H1 (cell line): ENCODE measurements around the gene AAGAB. TPM values are rescaled to one million over a fixed set of nuclear protein-coding genes. Genes with fewer than 3 reads are reported as not detected.

Experiments used
- CTCF ChIA-PET: fragments of 300-600 bp; sonication (Branson Sonifier 250); formaldehyde crosslinking; loops from one replicate; lab custom pipeline; 2021; ENCODE audit not compliant: partially characterized antibody; lab: Charles Lee
- POLR2A ChIA-PET: fragments of 300-600 bp; sonication (Branson Sonifier 250); formaldehyde crosslinking; loops from one replicate; lab custom pipeline; 2021; ENCODE audit warnings: inconsistent platforms; ENCODE audit not compliant: partially characterized antibody; lab: Charles Lee
- DNase-seq, 2 experiments: peaks; one replicate each; pipeline versions ENCODE4 v3.0.0 to v3.0.0-alpha.2; 2010 to 2022; ENCODE audit warnings: low spot score in 2 of 2, low read depth in 1 of 2, mixed read lengths in 1 of 2
- FAIRE-seq: peaks from 2 replicates; lab custom pipeline; 2011; peaks lifted over from hg19 to GRCh38; lab: Jason Lieb, UNC
- H2AFZ ChIP-seq: 2 replicates; pipeline ENCODE4 v1.8.1; 2012; ENCODE audit warnings: low read length, inconsistent platforms
- H2AK5ac ChIP-seq: 2 replicates; pipeline ENCODE4 v1.6.1; 2013; ENCODE audit warnings: low read depth, low read length
- H2BK120ac ChIP-seq: replicated peaks from 2 replicates; pipeline ENCODE3; 2013; ENCODE audit warnings: low read depth, low read length, inconsistent platforms
- H2BK12ac ChIP-seq: 2 replicates; pipeline ENCODE4 v1.6.1; 2013; ENCODE audit warnings: low read depth, low read length
- H2BK15ac ChIP-seq: 2 replicates; pipeline ENCODE4 v1.6.1; 2013; ENCODE audit warnings: low read length
- H2BK20ac ChIP-seq: 2 replicates; pipeline ENCODE4 v1.6.1; 2013; ENCODE audit warnings: low read length
- H2BK5ac ChIP-seq: 2 replicates; pipeline ENCODE4 v1.6.1; 2013; ENCODE audit warnings: low read depth, low read length
- H3K14ac ChIP-seq: 2 replicates; pipeline ENCODE4 v1.6.1; 2013; ENCODE audit warnings: inconsistent platforms; ENCODE audit not compliant: insufficient read length
- H3K18ac ChIP-seq: 2 replicates; pipeline ENCODE4 v1.6.1; 2013; ENCODE audit warnings: low read length; ENCODE audit errors: extremely low read depth
- H3K23ac ChIP-seq: 2 replicates; pipeline ENCODE4 v1.6.1; 2013; ENCODE audit warnings: inconsistent platforms; ENCODE audit not compliant: insufficient read length
- H3K23me2 ChIP-seq: 2 replicates; pipeline ENCODE4 v1.6.1; 2013; ENCODE audit warnings: low read depth, low read length
- H3K27ac ChIP-seq: 2 replicates; pipeline ENCODE4 v1.6.1; 2011; ENCODE audit warnings: low read depth, low read length, inconsistent platforms
- H3K27me3 ChIP-seq, 4 experiments: replicated peaks in 1 of 4; 1 replicate in 1 of 4; 2 replicates in 3 of 4; pipeline versions ENCODE4 v1.6.1 to v1.8.1; 2011 to 2013; ENCODE audit warnings: low read length in 3 of 4, mild to moderate bottlenecking in 3 of 4, inconsistent platforms in 2 of 4, mixed read lengths in 2 of 4, moderate library complexity in 1 of 4; ENCODE audit not compliant: control insufficient read depth in 3 of 4, insufficient read depth in 3 of 4; ENCODE audit errors: extremely low read depth in 1 of 4
- H3K36me3 ChIP-seq, 4 experiments: 2 replicates each; pipeline versions ENCODE4 v1.6.1 to v1.8.1; 2011 to 2013; ENCODE audit warnings: mild to moderate bottlenecking in 4 of 4, low read length in 3 of 4, moderate library complexity in 2 of 4, control low read depth in 1 of 4, inconsistent platforms in 1 of 4; ENCODE audit not compliant: insufficient read depth in 4 of 4, control insufficient read depth in 2 of 4
- H3K4ac ChIP-seq: replicated peaks from 2 replicates; pipeline ENCODE3; 2013; ENCODE audit warnings: low read length, low read depth, mixed read lengths, inconsistent platforms; ENCODE audit not compliant: insufficient read length
- H3K4me1 ChIP-seq, 4 experiments: replicated peaks in 1 of 4; 1 replicate in 1 of 4; 2 replicates in 3 of 4; pipeline versions ENCODE4 v1.6.1 to v1.8.1; 2011 to 2013; ENCODE audit warnings: low read length in 3 of 4, inconsistent platforms in 2 of 4, mixed read lengths in 1 of 4; ENCODE audit not compliant: insufficient read depth in 4 of 4, control insufficient read depth in 3 of 4
- H3K4me2 ChIP-seq, 2 experiments: 2 replicates each; pipeline versions ENCODE4 v1.6.1 to v1.8.1; 2011 to 2013; ENCODE audit warnings: low read depth in 2 of 2, low read length in 2 of 2, control low read depth in 1 of 2, inconsistent platforms in 1 of 2, mild to moderate bottlenecking in 1 of 2; ENCODE audit not compliant: insufficient read depth in 1 of 2
- H3K4me3 ChIP-seq, 4 experiments: fragments of 200-600, 300-600 bp in 1 of 4; sonication (generic), shearing (Covaris generic), sonication (Bioruptor Twin) in 1 of 4; 2 replicates each; pipeline versions ENCODE4 v1.5.1 to v1.8.1; 2011 to 2016; ENCODE audit warnings: low read length in 4 of 4, low read depth in 3 of 4, control low read depth in 2 of 4, inconsistent platforms in 2 of 4, mild to moderate bottlenecking in 2 of 4, mixed read lengths in 1 of 4, moderate library complexity in 1 of 4; ENCODE audit not compliant: insufficient read depth in 2 of 4; ENCODE audit errors: extremely low read depth in 1 of 4
- H3K56ac ChIP-seq: replicated peaks from 2 replicates; pipeline ENCODE3; 2013; ENCODE audit warnings: low read depth, mild to moderate bottlenecking, mixed read lengths, low read length, inconsistent platforms; ENCODE audit not compliant: insufficient read length
- H3K79me1 ChIP-seq: 2 replicates; pipeline ENCODE4 v1.6.1; 2013; ENCODE audit warnings: low read depth, low read length, control low read depth
- H3K79me2 ChIP-seq, 2 experiments: 2 replicates each; pipeline versions ENCODE4 v1.6.1 to v1.8.1; 2012 to 2013; ENCODE audit warnings: low read length in 2 of 2, mild to moderate bottlenecking in 2 of 2, inconsistent platforms in 1 of 2; ENCODE audit not compliant: insufficient read depth in 2 of 2, control insufficient read depth in 1 of 2
- H3K9ac ChIP-seq, 4 experiments: replicated peaks in 1 of 4; 1 replicate in 1 of 4; 2 replicates in 3 of 4; pipeline versions ENCODE4 v1.6.1 to v1.8.1; 2011 to 2013; ENCODE audit warnings: low read depth in 3 of 4, low read length in 3 of 4, control low read depth in 2 of 4, mild to moderate bottlenecking in 2 of 4, moderate library complexity in 2 of 4, inconsistent platforms in 1 of 4; ENCODE audit errors: extremely low read depth in 1 of 4
- H3K9me3 ChIP-seq, 2 experiments: 2 replicates each; pipeline versions ENCODE4 v1.6.1 to v1.8.1; 2012 to 2013; ENCODE audit warnings: mild to moderate bottlenecking in 2 of 2, moderate library complexity in 2 of 2, control low read depth in 1 of 2, inconsistent platforms in 1 of 2, low read depth in 1 of 2, low read length in 1 of 2, mixed read lengths in 1 of 2; ENCODE audit not compliant: insufficient read depth in 2 of 2
- H4K20me1 ChIP-seq, 2 experiments: replicated peaks in 1 of 2; 2 replicates each; pipeline versions ENCODE3 to v1.8.1; 2011 to 2013; ENCODE audit warnings: inconsistent platforms in 2 of 2, low read length in 2 of 2, mild to moderate bottlenecking in 1 of 2; ENCODE audit not compliant: insufficient read depth in 2 of 2, control insufficient read depth in 1 of 2
- H4K5ac ChIP-seq: 2 replicates; pipeline ENCODE4 v1.6.1; 2013; ENCODE audit warnings: low read length, low read depth, mixed read lengths, inconsistent platforms; ENCODE audit not compliant: insufficient read length
- H4K8ac ChIP-seq: 2 replicates; pipeline ENCODE4 v1.8.0; 2013; ENCODE audit warnings: mild to moderate bottlenecking, moderate library complexity, low read length, inconsistent platforms; ENCODE audit not compliant: insufficient read depth; ENCODE audit errors: extremely low read depth
- H4K91ac ChIP-seq: replicated peaks from 2 replicates; pipeline ENCODE3; 2013; ENCODE audit warnings: low read length, mixed read lengths, inconsistent platforms; ENCODE audit not compliant: insufficient read length
- CEBPB ChIP-seq: IDR thresholded peaks from 2 replicates; pipeline ENCODE4 v1.6.1; 2012; ENCODE audit warnings: low read depth, low read length
- RNF2 ChIP-seq: fragments of 200-900, 300-1000 bp; sonication (generic); IDR thresholded peaks from 2 replicates; pipeline ENCODE4 v1.7.1; 2016; ENCODE audit warnings: borderline replicate concordance, low read depth, mild to moderate bottlenecking, antibody characterized with exemption, low read length; ENCODE audit not compliant: poor library complexity, severe bottlenecking; ENCODE audit errors: missing control alignments
- SIN3A ChIP-seq, 2 experiments: IDR thresholded peaks in 1 of 2; conservative IDR thresholded peaks in 1 of 2; 2 replicates each; pipeline ENCODE4 v1.6.1; 2011 to 2012; ENCODE audit warnings: low read length in 2 of 2, improper control_type of control experiment in 1 of 2, low read depth in 1 of 2, mild to moderate bottlenecking in 1 of 2
- SIRT6 ChIP-seq: IDR thresholded peaks from one replicate; pipeline ENCODE4 v1.7.1; 2012; ENCODE audit warnings: low read length, inconsistent platforms
- SUZ12 ChIP-seq: fragments of 200-600 bp; sonication (generic); IDR thresholded peaks from 2 replicates; pipeline ENCODE4 v1.6.1; 2012; ENCODE audit warnings: mild to moderate bottlenecking, inconsistent platforms, low read length, moderate library complexity, mixed read lengths
- WGBS, 2 experiments: shearing (Covaris generic) in 1 of 2; methylation state at CpG; one replicate each; pipeline versions ENCODE4 v1.1.6 to v1.1.7; 2013 to 2015; ENCODE audit warnings: low lambda C conversion rate in 2 of 2, mixed read lengths in 2 of 2, inconsistent platforms in 1 of 2, low coverage in 1 of 2, missing lambda C conversion rate in 1 of 2; ENCODE audit not compliant: insufficient replicate concordance in 2 of 2, insufficient coverage in 1 of 2, insufficient read length in 1 of 2; ENCODE audit errors: extremely low coverage in 1 of 2, missing lambda C conversion rate in 1 of 2; 5-methylcytosine and 5-hydroxymethylcytosine counted together
- polyA plus RNA-seq, 7 experiments: library from polyadenylated mRNA; depleted of rRNA in 3 of 7; stranded (reverse) in 5 of 7; unstranded in 2 of 7; fragments of >200 nt in 5 of 7; fragments of 200-250 nt in 2 of 7; gene quantifications; 1 replicate in 5 of 7; 2 replicates in 1 of 7; 4 replicates in 1 of 7; pipeline versions ENCODE4 v1.2.1 to v1.2.3, GENCODE V29; 2011 to 2013; ENCODE audit warnings: missing spikeins in 2 of 7, mixed read lengths in 2 of 7
- total RNA-seq: library from RNA; stranded (reverse); fragmentation: NEBNext Ultra II Directional; extraction: Animal tissue kit (Norgen Biotek cat#: 25700); gene quantifications from 2 replicates; pipeline ENCODE4 v1.2.1, GENCODE V29; 2021

The AAGAB gene
- total and polyA plus RNA-seq, 2 of the 8 experiments (the other 6 are each of a cell fraction or from before 2014, with no cell fraction given): 20.1 to 45.9 TPM

GRCh38 chr15:67196672-67197363 lies 57.6 kb downstream of the AAGAB start:
- WGBS, 2 experiments: 93% methylated on average over 8 of the region's 8 CpGs; no CpG with 5 or more reads in 1 of the 2 experiments
- Histone ChIP-seq H3K18ac (no peak overlapping the region), H3K79me1 (peaks cover 2% of the 10 kb centered on the region), H3K27me3 (no peaks in the 10 kb centered on the region), H3K36me3 (peaks cover 0 to 15% (median 0%) of the 10 kb centered on the region in 4 experiments; a peak in 1 of 8 replicates), H2AK5ac (no peak overlapping the region), H3K79me2 (no peaks in the 10 kb centered on the region), H3K4ac (no peak overlapping the region), H2AFZ (no peak overlapping the region), H3K27ac (no peak overlapping the region), H3K4me3 (no peak overlapping the region), H4K20me1 (peaks cover 0 to 3% of the 10 kb centered on the region in 2 experiments), H3K14ac (no peak overlapping the region), H3K9me3 (no peaks in the 10 kb centered on the region), H3K4me1 (peaks cover 0 to 3% (median 1%) of the 10 kb centered on the region in 4 experiments; a peak in 2 of 7 replicates), H3K56ac (no peak overlapping the region), H3K23ac (no peak overlapping the region), H2BK20ac (no peak overlapping the region), H3K23me2 (no peaks in the 10 kb centered on the region), H4K8ac (no peak overlapping the region), H3K4me2 (no peak overlapping the region), H4K5ac (no peak overlapping the region), H4K91ac (no peak overlapping the region), H3K9ac (no peak overlapping the region), H2BK12ac (no peak overlapping the region), H2BK120ac (no peak overlapping the region), H2BK5ac (no peak overlapping the region), H2BK15ac (no peak overlapping the region)
- FAIRE-seq (no peak), DNase-seq (no peak)
- ChIA-PET POLR2A (no interaction called here), CTCF (no interaction called here)
- TF ChIP-seq CEBPB: no peak
- no peak for TF ChIP-seq SIRT6
- no peak for TF ChIP-seq SIN3A (conservative IDR thresholded peaks at IDR 0.05 in 1 of 2, IDR thresholded peaks at IDR 0.05 in 1 of 2; ENCODE audit: low read depth in 1 of 2, low read length in 2 of 2)
- TF ChIP-seq RNF2: no peak
- TF ChIP-seq SUZ12: no peak
